Measurements from ENCODE around the gene NFIA. TPM values are rescaled to one million over a fixed set of nuclear protein-coding genes. Genes with fewer than 3 reads are reported as not detected.

Gene NFIA
- polyA plus RNA-seq, 1 donor (not counting 4 experiments of a cell fraction or from before 2014, with no cell fraction given) = 14.7 TPM

- Histone ChIP-seq H3K4me3 (ENCODE audit: control insufficient read depth in 2 of 3, extremely low read depth in 1 of 3, insufficient read depth in 2 of 3, low read depth in 1 of 3, low read length in 3 of 3) (no peak overlapping the region), H3K27me3 (ENCODE audit: control insufficient read depth, extremely low read depth, insufficient read depth, low read length) (no peaks in the 10 kb centered on the region), H3K79me2 (ENCODE audit: control insufficient read depth, insufficient read depth, low read length) (no peaks in the 10 kb centered on the region), H3K27ac (ENCODE audit: control insufficient read depth, insufficient read depth, low read length) (no peak overlapping the region), H4K20me1 (ENCODE audit: control insufficient read depth, extremely low read depth, insufficient read depth, low read length) (no peaks in the 10 kb centered on the region), H3K9ac (ENCODE audit: control insufficient read depth, extremely low read depth, insufficient read depth, low read length) (no peak overlapping the region), H3K4me2 (ENCODE audit: control insufficient read depth, extremely low read depth, insufficient read depth, low read depth, low read length) (no peak overlapping the region), H3K9me3 (ENCODE audit: control insufficient read depth, low read depth, low read length) (no peaks in the 10 kb centered on the region), H3K4me1 (ENCODE audit: control insufficient read depth, extremely low read depth, insufficient read depth, low read length) (peaks cover 15% of the 10 kb centered on the region), H2AFZ (ENCODE audit: control insufficient read depth, low read length) (no peak overlapping the region), H3K36me3 (ENCODE audit: control insufficient read depth in 2 of 2, extremely low read depth in 1 of 2, insufficient read depth in 2 of 2, low read length in 2 of 2) (no peaks in the 10 kb centered on the region), H3K9me1 (ENCODE audit: control insufficient read depth, extremely low read depth, insufficient read depth, low read length) (no peaks in the 10 kb centered on the region)
- TF ChIP-seq, protein P1, sequence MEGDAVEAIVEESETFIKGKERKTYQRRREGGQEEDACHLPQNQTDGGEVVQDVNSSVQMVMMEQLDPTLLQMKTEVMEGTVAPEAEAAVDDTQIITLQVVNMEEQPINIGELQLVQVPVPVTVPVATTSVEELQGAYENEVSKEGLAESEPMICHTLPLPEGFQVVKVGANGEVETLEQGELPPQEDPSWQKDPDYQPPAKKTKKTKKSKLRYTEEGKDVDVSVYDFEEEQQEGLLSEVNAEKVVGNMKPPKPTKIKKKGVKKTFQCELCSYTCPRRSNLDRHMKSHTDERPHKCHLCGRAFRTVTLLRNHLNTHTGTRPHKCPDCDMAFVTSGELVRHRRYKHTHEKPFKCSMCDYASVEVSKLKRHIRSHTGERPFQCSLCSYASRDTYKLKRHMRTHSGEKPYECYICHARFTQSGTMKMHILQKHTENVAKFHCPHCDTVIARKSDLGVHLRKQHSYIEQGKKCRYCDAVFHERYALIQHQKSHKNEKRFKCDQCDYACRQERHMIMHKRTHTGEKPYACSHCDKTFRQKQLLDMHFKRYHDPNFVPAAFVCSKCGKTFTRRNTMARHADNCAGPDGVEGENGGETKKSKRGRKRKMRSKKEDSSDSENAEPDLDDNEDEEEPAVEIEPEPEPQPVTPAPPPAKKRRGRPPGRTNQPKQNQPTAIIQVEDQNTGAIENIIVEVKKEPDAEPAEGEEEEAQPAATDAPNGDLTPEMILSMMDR (optimal IDR thresholded peaks at IDR 0.05 in 1 of 3, IDR thresholded peaks at IDR 0.05 in 1 of 3, conservative IDR thresholded peaks at IDR 0.05 in 1 of 3; ENCODE audit: extremely low read depth in 1 of 3, insufficient read depth in 2 of 3, low read length in 3 of 3) = no peak
- no peak for TF ChIP-seq EZH2 (IDR thresholded peaks at IDR 0.05; ENCODE audit: low read length)
- DNase-seq (ENCODE audit: low read depth, low spot score) = no peak
- dilution Hi-C loops (cut with MboI; ENCODE audit: extremely low pct_ligation_motif_present, low sequenced_read_pairs) = no loop called here
- no peak for FAIRE-seq
These were observed 148.2 kb downstream of the NFIA start for GRCh38 chr1:61230523-61230922.

GRCh38 chr1:61231795-61232194 lies 149.4 kb downstream of the NFIA start:
- dilution Hi-C loops (cut with MboI; ENCODE audit: extremely low pct_ligation_motif_present, low sequenced_read_pairs) = no loop called here
- H3K79me2 ChIP-seq (ENCODE audit: control insufficient read depth, insufficient read depth, low read length) = no peaks in the 10 kb centered on the region
- H4K20me1 ChIP-seq (ENCODE audit: control insufficient read depth, extremely low read depth, insufficient read depth, low read length) = no peaks in the 10 kb centered on the region
- H3K4me1 ChIP-seq (ENCODE audit: control insufficient read depth, extremely low read depth, insufficient read depth, low read length) = peaks cover 11% of the 10 kb centered on the region
- H3K4me3 ChIP-seq (ENCODE audit: control insufficient read depth in 2 of 3, extremely low read depth in 1 of 3, insufficient read depth in 2 of 3, low read depth in 1 of 3, low read length in 3 of 3) = no peak overlapping the region
- H3K36me3 ChIP-seq (ENCODE audit: control insufficient read depth in 2 of 2, extremely low read depth in 1 of 2, insufficient read depth in 2 of 2, low read length in 2 of 2) = no peaks in the 10 kb centered on the region
- no peak overlapping the region for H3K4me2 ChIP-seq (ENCODE audit: control insufficient read depth, extremely low read depth, insufficient read depth, low read depth, low read length)
- H3K27ac ChIP-seq (ENCODE audit: control insufficient read depth, insufficient read depth, low read length) = no peak overlapping the region
- H3K9ac ChIP-seq (ENCODE audit: control insufficient read depth, extremely low read depth, insufficient read depth, low read length) = no peak overlapping the region
- no peaks in the 10 kb centered on the region for H3K27me3 ChIP-seq (ENCODE audit: control insufficient read depth, extremely low read depth, insufficient read depth, low read length)
- H3K9me3 ChIP-seq (ENCODE audit: control insufficient read depth, low read depth, low read length) = no peaks in the 10 kb centered on the region
- H2AFZ ChIP-seq (ENCODE audit: control insufficient read depth, low read length) = no peak overlapping the region
- TF ChIP-seq, protein P1 (optimal IDR thresholded peaks at IDR 0.05 in 1 of 3, IDR thresholded peaks at IDR 0.05 in 1 of 3, conservative IDR thresholded peaks at IDR 0.05 in 1 of 3; ENCODE audit: extremely low read depth in 1 of 3, insufficient read depth in 2 of 3, low read length in 3 of 3) = no peak
- TF ChIP-seq EZH2 (IDR thresholded peaks at IDR 0.05; ENCODE audit: low read length) = no peak
- no peak for FAIRE-seq
- no peaks in the 10 kb centered on the region for H3K9me1 ChIP-seq (ENCODE audit: control insufficient read depth, extremely low read depth, insufficient read depth, low read length)
- DNase-seq (ENCODE audit: low read depth, low spot score) = no peak
